Activated T-cell treated with anti-CD3 and anti-CD28 coated beads for 48 hours (primary cell): ENCODE results near the gene PRPF8.
A peak's percentile ranks its signal among the peaks of the same experiment; 100 is the strongest.

ENCODE experiments used
- DNase-seq: peaks from one replicate; pipeline ENCODE4 v3.0.0-alpha.2; 2020; ENCODE audit warnings: low read depth

PRPF8 gene

DNA sequence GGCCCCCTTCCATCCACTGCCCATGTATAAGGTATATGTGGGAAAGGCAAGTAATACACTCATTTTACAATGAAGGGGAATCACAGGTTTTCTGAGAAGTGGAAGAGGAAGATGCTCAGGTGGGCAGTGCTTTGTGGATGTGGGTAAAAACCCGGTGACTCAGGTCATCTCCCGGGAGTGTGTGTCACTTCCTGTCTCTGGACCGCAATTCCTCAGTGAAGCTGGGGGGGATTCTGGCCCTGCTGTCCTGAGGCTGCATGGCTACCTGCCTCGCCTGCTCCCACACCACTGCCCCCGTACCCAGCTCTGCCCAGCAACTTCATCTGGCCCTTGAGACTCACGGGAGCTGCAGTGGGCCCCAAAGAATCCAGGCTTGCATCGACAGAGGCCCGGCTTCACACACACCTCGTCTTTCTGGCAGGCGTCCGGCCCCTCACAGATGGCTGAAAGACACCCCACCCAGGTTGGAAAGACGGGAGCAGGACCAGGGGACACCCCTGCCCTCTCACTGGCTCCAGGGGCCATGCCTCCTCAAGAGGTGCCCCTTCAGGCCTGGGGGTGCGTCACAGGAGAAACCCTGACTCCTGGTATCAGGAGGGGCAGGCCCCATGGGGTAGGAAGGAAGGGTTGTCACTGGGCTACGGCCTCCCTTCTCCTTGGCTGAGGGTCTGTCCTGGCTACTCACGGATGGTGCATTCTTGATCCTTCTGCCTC is 40.0 kb downstream of the PRPF8 start:
- peak; percentile 34 for DNase-seq

DNA sequence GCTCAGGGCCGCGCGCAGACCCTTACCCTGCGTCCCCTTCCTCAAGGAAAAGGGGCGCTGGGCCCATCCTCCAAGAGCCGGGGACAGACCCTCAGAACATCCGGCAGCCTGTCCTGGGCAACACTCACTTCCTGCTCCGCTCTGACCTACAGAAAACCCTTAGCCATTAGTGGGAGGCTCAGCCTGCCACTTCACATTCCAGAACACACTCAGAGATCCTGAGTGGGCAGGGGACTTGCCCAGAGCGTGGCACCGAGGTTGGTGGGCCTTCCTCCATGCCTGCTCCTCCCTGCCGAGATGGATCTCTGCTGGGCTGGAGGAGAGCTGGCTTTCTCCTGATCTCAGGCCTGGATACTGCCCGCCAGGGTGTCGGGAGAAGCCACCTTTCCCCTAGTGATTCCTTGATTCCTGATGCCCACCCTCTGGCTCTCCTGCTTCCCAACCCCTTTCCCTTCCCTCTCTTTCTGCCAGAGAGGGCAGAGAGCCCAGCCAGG is 40.6 kb downstream of the PRPF8 start:
- no peak for DNase-seq

DNA sequence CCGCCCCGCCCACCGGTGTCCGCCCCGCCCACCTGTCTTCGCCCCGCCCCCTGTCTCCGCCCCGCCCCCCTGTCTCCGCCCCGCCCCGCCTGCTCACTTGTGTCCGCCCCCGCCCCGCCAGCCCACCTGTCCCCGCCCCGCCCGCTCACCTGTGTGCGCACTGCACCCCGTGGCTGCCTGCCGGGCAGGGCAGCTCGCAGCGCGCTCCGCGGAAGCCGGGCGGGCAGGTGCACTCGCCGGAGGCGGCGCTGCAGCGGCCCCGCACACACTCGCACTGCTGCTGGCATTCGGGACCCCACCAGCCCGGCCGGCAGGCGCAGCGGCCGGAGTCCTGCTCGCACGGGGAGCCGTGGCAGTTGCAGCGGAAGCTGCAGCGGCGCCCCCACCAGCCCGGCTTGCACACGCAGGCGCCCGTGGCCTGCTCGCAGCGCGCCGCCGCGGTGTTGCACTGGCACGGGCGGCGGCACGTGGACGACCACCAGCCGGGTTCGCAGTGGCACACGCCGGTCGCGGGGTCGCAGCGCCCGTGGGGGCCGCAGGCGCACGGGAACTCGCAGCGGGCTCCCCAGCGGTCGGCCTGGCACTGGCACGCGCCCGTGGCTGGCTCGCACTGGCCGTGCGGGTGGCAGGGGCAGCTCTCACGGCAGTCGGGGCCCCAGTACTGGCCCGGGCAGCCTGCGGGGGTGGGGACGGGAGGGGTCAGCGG is 41.2 kb downstream of the PRPF8 start:
- peak; percentile 44 for DNase-seq

DNA sequence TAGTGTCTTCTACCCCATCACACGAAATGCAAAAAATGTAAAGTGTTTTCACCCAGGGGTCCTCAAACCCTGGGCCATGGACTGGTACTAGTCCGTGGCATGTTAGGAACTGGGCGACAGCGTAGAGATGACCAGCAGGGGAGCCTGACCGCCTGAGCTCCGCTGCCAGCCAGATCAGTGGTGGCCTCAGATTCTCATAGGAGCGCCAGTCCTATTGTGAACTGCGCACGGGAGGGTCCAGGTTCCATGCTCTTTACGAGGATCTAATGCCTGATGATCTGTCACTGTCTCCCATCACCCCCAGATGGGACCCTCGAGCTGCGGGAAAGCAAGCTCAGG is 43.6 kb downstream of the PRPF8 start:
- no peak for DNase-seq

DNA sequence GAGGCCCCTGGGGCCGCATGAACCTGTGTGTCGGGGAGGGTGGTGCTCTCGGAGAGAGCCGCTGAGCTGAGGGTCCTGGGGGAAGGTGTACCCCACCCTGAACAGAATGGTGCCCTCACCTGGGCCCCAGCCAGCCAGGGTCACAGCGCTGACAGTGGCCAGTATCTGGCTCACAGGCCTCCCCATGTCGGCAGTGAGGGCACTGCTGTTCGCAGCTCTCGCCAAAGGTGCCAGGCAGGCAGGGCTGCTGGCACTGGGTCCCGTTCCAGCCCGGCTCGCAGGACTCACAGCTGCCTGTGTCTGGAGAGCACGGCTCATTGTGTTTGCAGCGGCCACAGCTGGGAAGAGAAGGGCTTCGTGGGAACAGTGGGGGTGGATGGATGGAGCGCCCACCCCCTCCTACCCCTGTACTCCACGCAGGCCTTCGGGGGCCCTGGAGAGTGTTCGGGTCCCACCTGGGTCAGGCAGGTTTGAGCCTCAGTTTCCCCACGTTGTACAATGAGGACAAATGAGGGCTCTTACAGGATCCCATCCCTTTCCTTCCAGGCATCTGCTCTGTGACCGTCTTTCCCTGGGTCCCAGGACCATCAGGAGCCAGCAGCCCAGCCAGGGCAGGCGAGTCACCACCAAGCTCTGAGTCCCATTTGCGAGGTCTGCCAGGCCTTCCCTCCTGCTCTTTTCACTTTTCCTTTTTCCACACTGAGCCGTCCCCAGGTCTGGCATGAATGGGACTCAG is 44.2 kb downstream of the PRPF8 start:
- DNase-seq = no peak

DNA sequence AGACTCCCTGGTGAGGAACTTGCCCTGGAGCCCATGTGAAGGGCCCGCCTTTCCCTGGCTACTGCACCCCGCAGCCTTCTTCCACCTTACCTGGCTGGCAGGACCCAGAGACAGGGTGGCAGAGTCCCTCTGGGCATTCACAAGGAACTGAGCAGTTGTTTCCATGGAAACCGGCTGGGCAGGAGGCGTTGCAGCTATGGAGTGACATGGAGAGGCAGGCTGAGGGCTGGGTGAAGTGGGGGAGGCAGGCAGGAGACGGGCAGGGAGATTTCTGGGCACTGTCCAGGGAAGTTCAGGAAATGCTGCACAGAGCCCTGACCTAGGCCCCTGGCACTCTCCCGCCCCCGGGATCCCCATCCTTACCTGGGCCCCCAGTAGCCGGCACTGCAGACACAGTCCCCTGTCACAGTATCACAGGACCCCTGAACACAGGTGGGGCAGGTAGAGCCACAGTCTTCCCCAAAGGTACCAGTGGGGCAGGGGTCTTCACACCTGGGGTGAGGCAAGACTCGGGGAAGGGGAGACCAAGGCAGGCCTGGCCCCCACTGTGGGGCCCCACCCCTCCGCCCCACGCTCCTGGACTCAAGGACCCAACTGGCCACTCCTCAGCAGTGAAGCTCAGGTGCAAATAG is 45.0 kb downstream of the PRPF8 start:
- no peak for DNase-seq

DNA sequence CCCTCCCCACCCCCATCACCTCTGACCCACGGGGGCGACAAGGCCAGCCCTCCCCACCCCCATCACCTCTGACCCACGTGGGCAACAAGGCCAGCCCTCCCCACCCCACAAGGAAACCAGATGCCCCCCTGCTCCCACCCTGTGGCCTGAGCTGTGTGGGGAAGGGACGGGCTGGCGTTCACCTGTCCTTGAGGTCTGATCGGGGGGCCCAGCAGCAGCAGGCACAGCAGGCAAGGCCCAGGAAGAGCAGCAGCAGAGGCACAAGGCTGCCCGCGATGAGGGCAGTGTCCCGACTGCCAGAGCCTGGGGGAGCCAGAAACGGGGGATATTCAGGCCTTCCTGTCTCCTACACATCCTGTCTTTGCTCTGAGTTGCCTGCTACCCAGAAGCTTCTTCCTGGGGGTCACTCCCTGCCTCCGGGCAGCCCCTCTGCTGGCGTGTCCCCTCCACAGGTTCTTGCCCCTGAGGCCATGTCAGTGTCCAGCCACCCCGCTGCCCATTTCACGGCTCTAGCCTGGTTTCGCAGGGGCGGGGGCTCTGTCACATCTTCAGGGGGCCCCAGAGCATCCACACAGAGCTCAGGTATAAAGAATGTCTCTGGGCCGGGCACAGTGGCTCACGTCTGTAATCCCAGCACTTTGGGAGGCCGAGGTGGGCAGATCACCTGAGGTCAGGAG is 45.9 kb downstream of the PRPF8 start:
- no peak for DNase-seq

DNA sequence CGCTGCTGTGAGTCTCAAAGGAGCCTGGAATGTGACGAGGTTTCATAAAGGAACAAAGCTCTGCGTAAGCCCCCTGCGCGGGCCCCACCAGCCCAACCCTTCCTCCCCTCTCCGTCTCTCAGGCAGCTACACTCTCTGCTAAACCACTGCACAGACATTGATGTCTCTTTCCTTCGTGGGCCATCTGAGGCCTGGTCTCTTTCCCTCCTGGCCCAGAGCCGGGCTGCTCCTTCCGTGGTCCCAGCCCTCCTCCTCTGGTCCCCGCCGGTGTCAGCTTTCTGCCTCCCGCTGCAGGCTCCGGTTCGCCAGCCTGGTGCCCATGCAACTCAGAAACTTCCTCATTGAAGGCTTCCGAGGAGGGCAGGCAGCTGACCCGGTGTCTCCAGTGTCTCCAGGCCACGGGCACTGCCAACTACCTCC is 46.5 kb downstream of the PRPF8 start:
- DNase-seq = no peak

DNA sequence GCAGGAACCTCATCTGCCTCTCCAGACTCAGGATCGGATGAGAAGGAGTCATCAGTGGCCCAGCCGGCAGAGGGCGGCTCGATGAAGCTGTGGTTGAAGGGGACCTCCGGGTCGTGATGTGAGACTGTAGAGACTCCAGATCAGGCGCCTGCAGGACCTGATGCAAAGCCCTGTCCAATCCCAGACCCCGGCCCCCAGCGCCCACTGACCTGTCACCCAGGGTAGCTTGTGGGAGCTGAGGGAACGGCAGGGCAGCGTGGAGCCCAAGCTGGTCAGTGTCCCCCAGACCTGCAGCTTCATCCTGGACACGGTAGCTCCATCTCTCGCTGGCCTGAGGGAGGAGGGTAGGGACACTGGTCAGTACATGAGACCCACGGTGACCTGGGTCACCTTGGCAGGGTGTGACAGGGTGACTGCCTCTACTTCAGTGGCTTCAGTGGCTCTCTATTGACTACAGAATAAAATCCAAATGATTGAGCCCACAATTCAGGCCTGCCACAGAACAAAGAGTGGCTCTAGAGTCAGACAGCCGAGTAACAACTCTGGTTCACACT is 47.9 kb downstream of the PRPF8 start:
- no peak for DNase-seq

DNA sequence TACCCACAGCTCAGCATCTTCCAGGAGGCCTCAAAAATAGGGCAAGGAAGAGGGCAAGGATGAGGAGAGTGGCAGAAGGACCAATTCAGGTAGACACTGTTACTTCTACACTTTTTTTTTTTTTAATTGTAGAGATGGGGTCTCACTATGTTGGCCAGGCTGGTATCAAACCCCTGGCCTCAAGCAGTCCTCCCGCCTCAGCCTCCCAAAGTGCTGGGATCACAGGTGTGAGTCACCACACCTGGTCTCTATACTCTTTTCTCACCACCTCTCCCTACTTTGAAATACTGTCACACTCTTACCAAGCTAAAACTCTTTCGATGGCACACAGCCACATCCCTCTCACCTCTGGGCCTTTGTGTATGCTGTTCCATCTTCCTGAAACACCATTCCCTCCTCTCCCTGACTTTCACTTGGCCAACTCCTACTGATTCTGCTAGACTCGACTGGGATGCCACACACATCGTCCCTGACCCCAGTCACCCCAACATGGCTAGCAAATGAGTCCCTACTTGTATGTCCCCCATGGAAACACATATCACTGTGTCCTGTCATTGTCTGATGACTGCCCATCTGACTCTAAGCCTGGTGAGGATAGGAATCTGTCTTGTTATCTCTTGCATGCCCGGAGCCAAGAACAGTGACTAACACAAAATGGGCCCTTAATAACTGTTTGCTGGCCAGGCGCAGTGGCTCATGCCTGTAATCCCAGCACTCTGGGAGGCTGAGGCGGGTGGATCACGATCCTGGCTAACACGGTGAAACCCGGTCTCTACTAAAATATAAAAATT is 48.8 kb downstream of the PRPF8 start:
- no peak for DNase-seq

DNA sequence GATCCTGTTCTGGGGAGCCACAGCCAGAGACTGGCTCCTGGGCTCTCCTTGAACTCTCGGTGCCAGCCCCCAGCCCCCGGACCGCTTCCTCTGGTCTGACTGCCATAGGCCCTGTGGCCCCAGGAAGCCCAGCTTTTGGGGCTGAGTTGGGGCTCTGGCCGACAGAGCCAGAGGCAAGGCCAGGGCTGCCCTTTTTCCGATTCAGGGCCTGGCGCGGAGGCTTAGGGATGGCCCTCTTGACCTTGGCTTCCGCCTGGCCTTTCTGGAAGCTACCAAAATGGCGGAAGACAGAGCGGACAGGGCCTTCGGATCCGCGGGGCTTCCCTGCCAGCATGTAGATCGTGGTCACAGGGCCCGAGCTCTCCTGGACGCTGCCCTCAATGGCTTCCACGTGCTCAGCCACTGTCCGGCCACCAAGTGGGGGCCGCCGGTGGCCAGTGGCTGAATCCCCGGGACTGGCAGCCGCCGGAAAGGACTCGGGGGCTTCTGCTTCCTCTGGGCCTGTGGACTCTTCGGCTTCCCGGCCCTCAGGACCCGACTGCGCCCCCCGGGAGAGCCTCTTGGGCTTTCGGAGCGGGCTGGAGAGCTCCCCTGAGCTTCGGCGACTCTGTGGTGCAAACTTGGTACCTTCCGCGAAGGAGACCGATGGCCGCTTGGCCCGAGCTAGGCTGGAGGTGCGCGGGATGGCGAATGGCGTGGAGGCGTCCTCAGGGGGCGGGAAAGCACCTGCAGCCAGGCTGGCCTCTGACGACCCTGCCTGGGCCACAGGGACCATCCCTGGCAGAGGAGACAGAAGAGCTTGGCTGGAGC is 49.6 kb downstream of the PRPF8 start:
- no peak for DNase-seq

DNA sequence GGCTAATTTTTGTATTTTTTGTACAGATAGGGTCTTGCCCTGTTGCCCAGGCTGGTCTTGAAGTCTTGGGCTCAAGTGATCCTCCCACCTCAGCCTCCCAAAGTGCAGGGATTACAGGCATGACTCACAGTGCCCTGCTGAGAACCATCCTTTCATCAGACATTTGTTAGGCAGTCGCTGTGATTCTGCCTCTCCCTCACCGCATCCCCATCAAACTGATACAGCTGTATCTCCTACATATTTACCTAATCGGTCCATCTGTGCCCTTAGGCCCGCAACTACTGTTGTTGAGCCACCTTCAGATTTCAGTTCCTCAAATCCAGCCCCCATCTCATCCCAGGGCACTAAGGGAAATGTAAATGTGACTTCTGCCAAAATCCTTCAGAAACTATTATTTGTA is 54.0 kb downstream of the PRPF8 start:
- no peak for DNase-seq

DNA sequence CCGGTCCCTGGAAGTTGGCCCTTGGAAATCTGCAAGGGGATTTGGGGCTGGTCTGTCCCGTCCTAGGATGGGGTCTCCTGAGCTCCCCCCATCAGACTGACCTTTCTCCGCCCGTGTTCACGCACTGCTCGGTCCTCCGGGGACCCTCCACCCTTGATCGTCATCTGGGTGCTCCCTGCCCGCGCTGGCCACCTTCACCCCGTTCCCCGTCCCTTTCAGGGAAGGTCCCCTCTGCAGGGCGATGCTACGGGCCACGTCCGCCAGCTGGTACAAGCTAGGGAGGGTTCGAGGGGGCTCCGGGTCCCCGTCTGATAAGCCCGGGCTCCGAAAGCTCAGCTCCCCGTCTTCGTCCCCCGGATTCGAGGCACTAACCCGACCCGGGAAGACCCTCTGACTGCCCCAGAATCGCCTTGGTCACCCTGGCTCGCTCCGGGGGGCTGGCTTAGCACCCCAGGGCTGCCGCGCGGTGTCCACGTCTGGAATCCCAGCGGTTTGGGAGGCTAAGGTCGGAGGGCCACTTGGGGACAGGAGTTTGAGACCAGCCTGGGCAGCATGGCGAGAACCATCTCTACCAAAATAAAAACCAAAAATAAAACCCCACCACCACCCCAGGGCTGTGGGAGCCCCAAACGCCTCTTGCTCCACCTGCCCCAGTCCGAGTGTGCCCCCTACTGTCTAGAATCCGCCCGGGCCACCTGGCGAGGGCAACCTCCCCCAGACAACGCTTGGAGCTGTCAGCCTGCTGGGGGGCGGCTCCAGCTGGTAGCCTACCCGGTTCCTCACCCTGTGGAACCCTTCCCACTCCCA is 55.0 kb downstream of the PRPF8 start:
- peak; percentile 82 for DNase-seq

DNA sequence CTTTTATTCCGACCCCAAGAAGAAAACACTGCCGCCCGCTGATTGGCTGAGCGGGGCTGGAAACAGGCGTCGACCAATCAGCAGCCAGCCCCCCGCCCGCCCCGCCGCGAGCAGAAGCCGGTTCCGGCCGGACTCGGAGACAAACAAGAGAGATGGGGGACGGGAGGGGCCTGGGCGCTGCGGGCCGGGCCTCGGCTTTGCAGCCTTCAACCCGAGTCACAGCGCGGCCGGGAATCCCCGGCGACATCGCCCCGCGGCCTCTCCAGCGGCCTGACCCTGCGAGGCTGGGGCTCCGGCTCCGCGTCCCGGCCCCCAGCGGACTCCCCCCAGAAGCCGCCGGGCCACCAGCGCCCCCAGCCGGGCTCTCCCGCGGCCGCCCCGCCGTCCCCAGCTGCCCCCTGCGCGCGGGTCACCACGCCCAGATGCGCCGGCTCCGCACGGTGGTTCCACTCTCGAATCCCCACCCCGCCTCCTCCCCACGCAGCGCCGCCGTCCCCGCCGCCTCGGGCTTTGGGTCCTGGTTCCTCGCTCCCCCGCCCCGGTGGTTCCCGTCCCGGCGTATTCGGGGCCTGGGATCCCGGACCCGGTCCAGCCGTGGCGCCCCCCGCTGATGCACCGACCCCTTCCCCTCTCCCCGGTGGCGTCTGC is 55.7 kb downstream of the PRPF8 start:
- peak; percentile 87 for DNase-seq

DNA sequence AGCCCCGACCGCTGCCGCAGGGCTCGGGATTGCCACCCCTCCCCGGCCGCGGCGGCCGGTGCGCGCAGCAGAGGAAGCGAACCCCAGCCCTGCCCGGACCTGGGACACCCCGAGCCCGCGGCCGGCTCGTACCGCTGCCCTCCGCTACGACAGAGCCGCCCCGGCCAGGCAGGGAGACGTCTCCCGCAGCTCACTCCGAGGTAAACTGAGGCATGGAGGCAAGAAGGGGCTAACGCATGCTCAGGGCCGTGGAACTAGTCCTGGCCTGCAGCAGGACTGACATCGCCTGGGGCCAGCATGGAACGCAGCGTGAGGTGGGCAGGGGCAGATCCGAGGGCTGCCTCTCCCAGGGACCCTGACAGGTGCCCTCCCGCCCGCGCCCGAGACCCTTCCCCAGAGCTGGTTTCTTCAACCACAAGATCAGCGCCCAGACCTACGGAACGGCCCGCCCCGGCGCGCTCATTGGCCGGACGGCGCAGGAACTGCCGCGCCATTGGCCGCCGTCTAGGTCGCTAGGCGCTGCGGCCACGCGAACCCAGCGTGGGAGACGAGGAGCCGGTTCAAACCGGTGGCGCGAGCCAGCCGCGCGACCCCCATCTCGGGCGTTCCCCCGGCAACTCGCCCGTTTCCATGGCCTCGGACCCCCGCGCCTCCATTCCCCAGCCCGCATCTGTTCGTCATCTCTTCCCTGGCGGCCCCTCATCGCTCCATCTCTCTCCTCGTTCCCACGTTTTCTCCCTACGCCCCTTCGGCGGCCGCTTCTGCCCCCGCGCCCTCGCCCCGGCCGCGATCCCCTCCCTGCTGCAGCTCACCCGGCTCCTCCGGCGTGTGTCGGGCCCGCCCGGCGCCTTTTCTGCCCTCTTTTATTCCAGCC is 56.4 kb downstream of the PRPF8 start, which contains the start of gene SLC43A2:
SLC43A2 (minus strand) TSS at position 853 of the 874 bp plus-strand sequence. CDS start 960 bp downstream, outside the sequence.
- peak; percentile 77 for DNase-seq

DNA sequence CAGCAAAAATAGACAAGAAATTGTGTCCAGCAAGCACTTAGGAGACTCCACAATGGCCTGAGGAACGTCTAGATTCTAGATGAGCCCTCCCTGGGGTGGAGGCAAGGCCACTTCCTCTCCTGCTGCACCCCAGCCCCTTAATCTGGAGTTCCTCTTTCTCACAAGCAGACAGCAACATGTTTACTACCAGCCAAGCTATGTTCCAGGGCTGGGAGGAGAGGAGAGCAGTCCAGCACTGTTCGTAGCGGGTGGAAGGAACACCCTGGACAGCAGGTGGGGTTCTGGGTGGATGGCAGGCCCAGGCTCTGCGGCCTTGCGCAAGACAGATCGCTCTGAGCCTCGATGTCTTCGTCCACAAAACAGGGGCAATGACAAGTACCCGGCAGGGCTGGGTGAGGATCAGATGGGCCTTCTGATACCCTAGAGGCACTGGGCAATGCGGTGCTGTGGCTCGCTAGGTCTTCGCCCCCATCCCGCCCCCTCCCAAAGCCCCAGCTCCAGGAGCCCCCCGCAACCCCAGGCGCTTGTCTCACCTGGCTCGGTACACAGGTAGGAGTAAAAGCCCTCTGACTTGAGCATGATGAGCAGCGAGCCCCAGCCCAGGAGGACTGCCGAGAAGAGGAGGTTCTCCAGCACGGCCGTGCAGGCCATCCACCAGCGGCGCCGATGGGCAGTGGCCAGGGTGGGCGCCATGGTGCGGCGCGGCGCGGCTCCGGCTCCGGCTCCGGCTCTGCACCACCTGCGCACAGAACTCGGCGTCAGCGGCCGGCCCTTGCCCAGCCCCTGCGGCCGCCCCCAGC is 57.3 kb downstream of the PRPF8 start:
- no peak for DNase-seq

DNA sequence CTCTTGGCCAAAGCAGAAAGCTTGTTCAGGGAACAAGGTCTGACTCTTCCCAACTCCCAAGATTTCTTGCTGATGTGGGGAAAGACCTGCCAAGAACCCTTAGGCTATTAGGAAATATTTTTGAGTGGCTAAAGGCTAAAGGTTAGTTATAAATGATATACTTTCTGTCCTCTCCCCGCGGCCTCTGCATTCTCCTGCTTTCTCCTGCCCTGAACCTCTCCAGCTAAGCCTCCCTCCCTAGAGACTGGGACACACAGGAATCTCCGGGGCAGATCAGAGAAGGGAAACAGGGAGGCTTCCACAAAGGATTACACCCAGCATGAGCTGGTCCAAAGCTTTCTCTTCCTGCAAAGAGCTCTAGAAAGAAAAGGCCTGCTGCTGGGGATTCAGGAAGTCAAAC is 58.3 kb downstream of the PRPF8 start:
- DNase-seq = no peak
